ENCODE data around the gene TMEM39B. TPM values are rescaled to one million over a fixed set of nuclear protein-coding genes. Genes with fewer than 3 reads are reported as not detected.

The TMEM39B gene
- total RNA-seq, 1 experiment from 2014 or later, result 18.8 TPM

DNA sequence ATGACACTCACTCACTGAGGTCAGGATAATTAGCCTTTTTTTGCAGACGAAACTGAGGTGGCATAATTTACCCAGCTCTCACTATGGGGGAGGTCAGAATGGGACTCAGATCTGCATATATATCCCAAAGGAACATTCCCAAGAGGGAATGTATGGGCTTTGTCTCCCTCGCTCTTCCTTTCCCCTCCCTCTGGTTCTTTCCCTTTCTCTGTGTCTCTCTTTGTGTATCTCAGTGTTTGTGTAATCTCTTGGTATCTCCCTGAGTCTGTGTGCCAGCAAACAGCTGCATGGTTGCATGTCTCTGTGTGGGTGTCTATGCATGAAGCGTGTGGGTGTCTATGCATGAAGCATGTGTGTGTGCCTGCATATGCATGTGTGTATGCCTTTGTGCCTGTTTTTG is 4.7 kb downstream of the TMEM39B start:
- ATAC-seq (no peak), DNase-seq (ENCODE audit: low spot score) (no peak)
- Mint-ChIP-seq H3K27ac (no peak overlapping the region), H3K9me3 (0 out of 2 replicates have a peak, but pooled peaks cover 3% of the 10 kb centered on the region), H3K4me1 (peaks cover 4% of the 10 kb centered on the region), H3K27me3 (ENCODE audit: low read depth) (no peaks in the 10 kb centered on the region), H3K36me3 (peaks cover 45% of the 10 kb centered on the region), H3K4me3 (no peak overlapping the region)
- ChIA-PET POLR2A (no interaction called here), CTCF (no interaction called here)
- TF ChIP-seq MYBL2 (CRISPR knock-in tag; IDR thresholded peaks at IDR 0.05), result no peak
- TF ChIP-seq TEAD1 (CRISPR knock-in tag; IDR thresholded peaks at IDR 0.05), result no peak
- TF ChIP-seq ZNF671 (CRISPR knock-in tag; IDR thresholded peaks at IDR 0.05), result no peak
- no peak for TF ChIP-seq NFYB (CRISPR knock-in tag; conservative IDR thresholded peaks at IDR 0.05; ENCODE audit: low read depth)
- no peak for TF ChIP-seq ZBTB43 (CRISPR knock-in tag; IDR thresholded peaks at IDR 0.05)
- TF ChIP-seq, protein P1, sequence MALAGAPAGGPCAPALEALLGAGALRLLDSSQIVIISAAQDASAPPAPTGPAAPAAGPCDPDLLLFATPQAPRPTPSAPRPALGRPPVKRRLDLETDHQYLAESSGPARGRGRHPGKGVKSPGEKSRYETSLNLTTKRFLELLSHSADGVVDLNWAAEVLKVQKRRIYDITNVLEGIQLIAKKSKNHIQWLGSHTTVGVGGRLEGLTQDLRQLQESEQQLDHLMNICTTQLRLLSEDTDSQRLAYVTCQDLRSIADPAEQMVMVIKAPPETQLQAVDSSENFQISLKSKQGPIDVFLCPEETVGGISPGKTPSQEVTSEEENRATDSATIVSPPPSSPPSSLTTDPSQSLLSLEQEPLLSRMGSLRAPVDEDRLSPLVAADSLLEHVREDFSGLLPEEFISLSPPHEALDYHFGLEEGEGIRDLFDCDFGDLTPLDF (CRISPR knock-in tag; IDR thresholded peaks at IDR 0.05), result no peak
- TF ChIP-seq IRF2 (CRISPR knock-in tag; IDR thresholded peaks at IDR 0.05; ENCODE audit: borderline replicate concordance, low read depth), result no peak
- no peak for TF ChIP-seq CDX4 (CRISPR knock-in tag; IDR thresholded peaks at IDR 0.05; ENCODE audit: borderline replicate concordance)
- no peak for TF ChIP-seq TEAD4 (CRISPR knock-in tag; IDR thresholded peaks at IDR 0.05)
- no peak for TF ChIP-seq CREB1 (CRISPR knock-in tag; IDR thresholded peaks at IDR 0.05)
- TF ChIP-seq SMAD3 (CRISPR knock-in tag; IDR thresholded peaks at IDR 0.05; ENCODE audit: borderline replicate concordance), result no peak
- TF ChIP-seq, protein P2, sequence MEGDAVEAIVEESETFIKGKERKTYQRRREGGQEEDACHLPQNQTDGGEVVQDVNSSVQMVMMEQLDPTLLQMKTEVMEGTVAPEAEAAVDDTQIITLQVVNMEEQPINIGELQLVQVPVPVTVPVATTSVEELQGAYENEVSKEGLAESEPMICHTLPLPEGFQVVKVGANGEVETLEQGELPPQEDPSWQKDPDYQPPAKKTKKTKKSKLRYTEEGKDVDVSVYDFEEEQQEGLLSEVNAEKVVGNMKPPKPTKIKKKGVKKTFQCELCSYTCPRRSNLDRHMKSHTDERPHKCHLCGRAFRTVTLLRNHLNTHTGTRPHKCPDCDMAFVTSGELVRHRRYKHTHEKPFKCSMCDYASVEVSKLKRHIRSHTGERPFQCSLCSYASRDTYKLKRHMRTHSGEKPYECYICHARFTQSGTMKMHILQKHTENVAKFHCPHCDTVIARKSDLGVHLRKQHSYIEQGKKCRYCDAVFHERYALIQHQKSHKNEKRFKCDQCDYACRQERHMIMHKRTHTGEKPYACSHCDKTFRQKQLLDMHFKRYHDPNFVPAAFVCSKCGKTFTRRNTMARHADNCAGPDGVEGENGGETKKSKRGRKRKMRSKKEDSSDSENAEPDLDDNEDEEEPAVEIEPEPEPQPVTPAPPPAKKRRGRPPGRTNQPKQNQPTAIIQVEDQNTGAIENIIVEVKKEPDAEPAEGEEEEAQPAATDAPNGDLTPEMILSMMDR (IDR thresholded peaks at IDR 0.05), result no peak
- TF ChIP-seq ZNF121 (CRISPR knock-in tag; IDR thresholded peaks at IDR 0.05), result no peak
- no peak for TF ChIP-seq EMX1 (CRISPR knock-in tag; IDR thresholded peaks at IDR 0.05)
- TF ChIP-seq ZNF512 (CRISPR knock-in tag; IDR thresholded peaks at IDR 0.05; ENCODE audit: borderline replicate concordance), result no peak
- no peak for TF ChIP-seq USF2 (CRISPR knock-in tag; IDR thresholded peaks at IDR 0.05)
- no peak for TF ChIP-seq E2F4 (CRISPR knock-in tag; IDR thresholded peaks at IDR 0.05; ENCODE audit: borderline replicate concordance, low read depth)
- TF ChIP-seq RORB (CRISPR knock-in tag; IDR thresholded peaks at IDR 0.05), result no peak
- TF ChIP-seq ZNF416 (CRISPR knock-in tag; IDR thresholded peaks at IDR 0.05), result no peak
- TF ChIP-seq, protein P3, sequence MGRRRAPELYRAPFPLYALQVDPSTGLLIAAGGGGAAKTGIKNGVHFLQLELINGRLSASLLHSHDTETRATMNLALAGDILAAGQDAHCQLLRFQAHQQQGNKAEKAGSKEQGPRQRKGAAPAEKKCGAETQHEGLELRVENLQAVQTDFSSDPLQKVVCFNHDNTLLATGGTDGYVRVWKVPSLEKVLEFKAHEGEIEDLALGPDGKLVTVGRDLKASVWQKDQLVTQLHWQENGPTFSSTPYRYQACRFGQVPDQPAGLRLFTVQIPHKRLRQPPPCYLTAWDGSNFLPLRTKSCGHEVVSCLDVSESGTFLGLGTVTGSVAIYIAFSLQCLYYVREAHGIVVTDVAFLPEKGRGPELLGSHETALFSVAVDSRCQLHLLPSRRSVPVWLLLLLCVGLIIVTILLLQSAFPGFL (CRISPR knock-in tag; IDR thresholded peaks at IDR 0.05; ENCODE audit: borderline replicate concordance), result no peak
